Measurements from ENCODE around the gene KMT5C.

- TF ChIP-seq CTCF (IDR thresholded peaks at IDR 0.05), result no peak
- no peak for TF ChIP-seq EP300 (IDR thresholded peaks at IDR 0.05; ENCODE audit: low read depth)
- TF ChIP-seq POLR2A (IDR thresholded peaks at IDR 0.05), result no peak
These were observed 50.0 kb downstream of the KMT5C start for GRCh38 chr19:55389386-55390317.
